ENCODE results near the gene BRAT1. TPM values are rescaled to one million over a fixed set of nuclear protein-coding genes. Genes with fewer than 3 reads are reported as not detected.
"Not testable (repeated sequence)": the region's sequence is repeated elsewhere in the genome, so short reads cannot be mapped to it uniquely, and the experiment has no call there.

The BRAT1 gene
- total RNA-seq, 2 donors from 2014 or later, result 42.1 to 42.7 TPM

DNA sequence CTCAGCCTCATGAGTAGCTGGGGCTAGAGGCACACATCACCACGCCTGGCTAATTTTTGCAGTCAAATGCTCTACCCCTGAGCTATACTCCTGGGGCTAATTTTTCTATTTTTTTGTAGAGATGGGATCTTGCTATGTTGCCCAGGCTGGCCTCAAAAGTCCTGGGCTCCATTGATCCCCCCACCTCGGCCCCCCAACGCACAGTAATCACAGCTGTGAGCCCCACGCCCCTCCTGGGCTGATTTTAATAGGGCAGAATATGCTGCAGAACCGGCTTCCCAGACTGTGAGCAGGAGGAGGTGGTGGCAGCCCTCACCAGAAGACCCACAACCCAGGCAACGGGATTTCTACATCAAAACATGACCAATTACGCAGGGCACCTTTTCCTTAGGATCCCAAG is 15.2 kb downstream of the BRAT1 start:
- 91 to 97% methylated on average over 4 to 7 of the region's 7 CpGs for WGBS, 2 experiments (ENCODE audit: insufficient coverage in 1 of 2, insufficient read length in 1 of 2)

DNA sequence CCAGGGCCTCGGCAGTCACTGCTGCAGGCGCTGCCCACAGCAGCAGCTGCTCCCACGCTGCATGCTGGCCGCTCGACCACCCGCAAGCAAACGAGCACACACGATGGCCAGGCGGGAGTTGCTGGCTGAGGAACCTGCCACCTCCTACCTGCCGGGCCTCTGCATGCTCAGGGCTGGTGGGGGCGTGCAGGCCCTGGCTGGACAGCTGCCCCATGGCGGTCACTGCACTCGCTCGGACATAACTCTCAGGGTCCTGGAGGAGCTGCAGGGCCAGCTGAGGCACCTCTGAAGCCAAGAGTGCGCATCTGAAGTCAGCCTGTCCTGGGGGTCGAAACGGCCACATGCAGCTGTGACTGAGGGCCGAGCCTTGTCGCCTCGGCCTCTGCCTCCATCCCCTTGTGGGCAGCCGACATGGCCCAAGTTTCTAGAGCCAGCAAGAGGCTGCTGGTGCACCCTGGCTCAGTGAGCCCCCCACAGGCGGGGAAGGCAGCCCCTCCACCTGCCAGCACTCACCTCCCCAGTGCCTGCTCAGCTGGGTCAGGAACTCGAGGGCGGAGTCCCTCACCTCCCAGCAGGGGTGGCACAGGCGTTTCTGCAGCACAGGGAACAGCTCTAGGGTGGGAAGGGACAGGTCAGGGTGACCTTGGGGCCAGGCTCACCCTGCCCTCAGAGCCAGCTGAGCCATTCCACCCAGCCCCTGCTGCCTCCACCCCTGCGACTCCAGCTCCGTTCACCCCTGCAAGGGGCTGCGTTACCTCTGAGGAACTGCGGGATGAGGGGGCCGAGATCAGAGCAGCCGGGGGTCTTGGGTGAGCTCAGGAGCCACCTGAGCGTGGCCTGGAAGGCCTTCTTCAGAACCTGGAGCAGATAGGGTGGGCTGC is 16.1 kb downstream of the BRAT1 start:
- Histone ChIP-seq H3K9me3 (ENCODE audit: control insufficient read depth, low read length) (no peaks in the 10 kb centered on the region), H3K4me3 (ENCODE audit: low read length) (no peak overlapping the region), H3K4me1 (ENCODE audit: control insufficient read depth, insufficient read depth, low read length) (no peaks in the 10 kb centered on the region), H3K36me3 (ENCODE audit: control insufficient read depth, insufficient read depth, low read length) (peaks cover 4% of the 10 kb centered on the region), H3K27ac (ENCODE audit: low read depth, low read length) (no peak overlapping the region), H3K27me3 (ENCODE audit: control insufficient read depth, insufficient read depth, low read length, poor library complexity, severe bottlenecking) (no peaks in the 10 kb centered on the region), H3K9ac (ENCODE audit: extremely low read depth, low read length, poor library complexity, severe bottlenecking) (no peak overlapping the region)
- Mint-ChIP-seq H3K9me3 (peaks cover 8% of the 10 kb centered on the region), H3K4me1 (no peaks in the 10 kb centered on the region), H3K4me3 (no peak overlapping the region), H3K27ac (no peak overlapping the region), H3K27me3 (ENCODE audit: insufficient read depth) (no peaks in the 10 kb centered on the region), H3K36me3 (ENCODE audit: low read depth) (peaks cover 32% of the 10 kb centered on the region)
- TF ChIP-seq, protein P1, sequence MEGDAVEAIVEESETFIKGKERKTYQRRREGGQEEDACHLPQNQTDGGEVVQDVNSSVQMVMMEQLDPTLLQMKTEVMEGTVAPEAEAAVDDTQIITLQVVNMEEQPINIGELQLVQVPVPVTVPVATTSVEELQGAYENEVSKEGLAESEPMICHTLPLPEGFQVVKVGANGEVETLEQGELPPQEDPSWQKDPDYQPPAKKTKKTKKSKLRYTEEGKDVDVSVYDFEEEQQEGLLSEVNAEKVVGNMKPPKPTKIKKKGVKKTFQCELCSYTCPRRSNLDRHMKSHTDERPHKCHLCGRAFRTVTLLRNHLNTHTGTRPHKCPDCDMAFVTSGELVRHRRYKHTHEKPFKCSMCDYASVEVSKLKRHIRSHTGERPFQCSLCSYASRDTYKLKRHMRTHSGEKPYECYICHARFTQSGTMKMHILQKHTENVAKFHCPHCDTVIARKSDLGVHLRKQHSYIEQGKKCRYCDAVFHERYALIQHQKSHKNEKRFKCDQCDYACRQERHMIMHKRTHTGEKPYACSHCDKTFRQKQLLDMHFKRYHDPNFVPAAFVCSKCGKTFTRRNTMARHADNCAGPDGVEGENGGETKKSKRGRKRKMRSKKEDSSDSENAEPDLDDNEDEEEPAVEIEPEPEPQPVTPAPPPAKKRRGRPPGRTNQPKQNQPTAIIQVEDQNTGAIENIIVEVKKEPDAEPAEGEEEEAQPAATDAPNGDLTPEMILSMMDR (conservative IDR thresholded peaks at IDR 0.05), result no peak
- DNase-seq, result peak; percentile 40
- 95 to 96% methylated on average over 20 to 32 of the region's 32 CpGs for WGBS, 2 experiments (ENCODE audit: insufficient coverage in 1 of 2, insufficient read length in 1 of 2)

More for the DNA sequence above, 15.2 kb downstream of the BRAT1 start:
- H3K9me3 Mint-ChIP-seq, result peaks cover 4% of the 10 kb centered on the region
- no peak overlapping the region for H3K4me3 Mint-ChIP-seq
- Histone ChIP-seq H3K4me1 (ENCODE audit: control insufficient read depth, insufficient read depth, low read length) (no peaks in the 10 kb centered on the region), H3K9ac (ENCODE audit: extremely low read depth, low read length, poor library complexity, severe bottlenecking) (no peak overlapping the region), H3K27me3 (ENCODE audit: control insufficient read depth, insufficient read depth, low read length, poor library complexity, severe bottlenecking) (no peaks in the 10 kb centered on the region), H3K27ac (ENCODE audit: low read depth, low read length) (no peak overlapping the region), H3K36me3 (ENCODE audit: control insufficient read depth, insufficient read depth, low read length) (peaks cover 10% of the 10 kb centered on the region), H3K9me3 (ENCODE audit: control insufficient read depth, low read length) (no peaks in the 10 kb centered on the region), H3K4me3 (ENCODE audit: low read length) (no peak overlapping the region)
- TF ChIP-seq, protein P1 (conservative IDR thresholded peaks at IDR 0.05), result no peak
- no peak for DNase-seq
- no peaks in the 10 kb centered on the region for H3K27me3 Mint-ChIP-seq (ENCODE audit: insufficient read depth)
- H3K4me1 Mint-ChIP-seq, result no peaks in the 10 kb centered on the region
- peaks cover 37% of the 10 kb centered on the region for H3K36me3 Mint-ChIP-seq (ENCODE audit: low read depth)
- no peak overlapping the region for H3K27ac Mint-ChIP-seq

DNA sequence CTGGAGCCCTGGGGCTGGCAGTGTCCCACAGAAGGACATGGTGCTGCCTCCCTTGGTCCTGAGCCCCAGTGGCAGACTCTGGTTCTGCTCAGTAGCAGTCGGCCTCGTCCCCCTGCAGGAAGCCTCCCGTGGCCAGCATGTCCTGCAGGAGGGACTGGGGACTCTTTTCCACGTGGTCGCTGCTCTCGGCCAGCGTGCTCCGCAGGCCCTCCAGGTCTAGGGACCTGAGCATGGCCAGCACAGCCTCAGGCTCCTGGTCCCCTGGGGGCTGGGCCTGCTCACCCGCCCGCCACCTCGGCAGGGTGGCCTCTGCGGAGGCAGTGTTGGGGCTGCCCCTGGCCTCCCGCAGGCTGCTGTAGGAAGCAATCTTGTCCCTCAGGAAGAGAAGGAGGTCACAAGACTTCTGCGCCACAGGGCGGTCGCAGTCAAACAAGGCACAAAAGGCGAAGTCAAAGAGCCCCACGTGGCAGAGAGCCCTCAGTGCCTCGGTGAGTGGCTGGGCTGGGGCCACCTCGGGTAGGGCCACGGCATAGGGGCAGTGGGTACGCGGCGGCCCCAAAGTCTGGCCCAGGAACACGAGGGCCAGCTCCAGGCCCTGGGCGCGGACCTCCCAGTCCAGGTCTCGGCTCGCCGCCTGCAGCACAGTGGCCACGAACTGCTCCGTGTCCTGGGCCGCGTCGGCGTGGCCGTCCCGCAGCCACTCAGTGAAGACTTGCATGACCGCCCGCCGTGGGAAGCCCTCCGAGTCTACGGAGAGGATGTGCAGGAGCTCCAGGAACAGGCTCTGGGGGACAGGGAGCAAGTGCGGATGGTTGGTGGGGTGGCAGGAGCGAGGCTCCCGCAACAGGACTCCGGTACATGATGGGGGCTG is 17.1 kb downstream of the BRAT1 start:
- no peak overlapping the region for H3K27ac ChIP-seq (ENCODE audit: low read depth, low read length)
- H3K9ac ChIP-seq (ENCODE audit: extremely low read depth, low read length, poor library complexity, severe bottlenecking), result no peak overlapping the region
- H3K4me1 ChIP-seq (ENCODE audit: control insufficient read depth, insufficient read depth, low read length), result no peaks in the 10 kb centered on the region
- no peaks in the 10 kb centered on the region for H3K27me3 ChIP-seq (ENCODE audit: control insufficient read depth, insufficient read depth, low read length, poor library complexity, severe bottlenecking)
- no peak overlapping the region for H3K4me3 ChIP-seq (ENCODE audit: low read length)
- 95% methylated on average over 33 to 47 of the region's 47 CpGs for WGBS, 2 experiments (ENCODE audit: insufficient coverage in 1 of 2, insufficient read length in 1 of 2)
- no peak overlapping the region for H3K27ac Mint-ChIP-seq
- no peaks in the 10 kb centered on the region for H3K4me1 Mint-ChIP-seq
- H3K36me3 ChIP-seq (ENCODE audit: control insufficient read depth, insufficient read depth, low read length), result peaks cover 2% of the 10 kb centered on the region
- DNase-seq, result peak; percentile 67
- TF ChIP-seq, protein P1 (conservative IDR thresholded peaks at IDR 0.05), result peak; percentile 49
- peaks cover 11% of the 10 kb centered on the region for H3K9me3 Mint-ChIP-seq
- no peaks in the 10 kb centered on the region for H3K9me3 ChIP-seq (ENCODE audit: control insufficient read depth, low read length)
- H3K27me3 Mint-ChIP-seq (ENCODE audit: insufficient read depth), result no peaks in the 10 kb centered on the region
- peaks cover 28% of the 10 kb centered on the region for H3K36me3 Mint-ChIP-seq (ENCODE audit: low read depth)
- H3K4me3 Mint-ChIP-seq, result no peak overlapping the region

DNA sequence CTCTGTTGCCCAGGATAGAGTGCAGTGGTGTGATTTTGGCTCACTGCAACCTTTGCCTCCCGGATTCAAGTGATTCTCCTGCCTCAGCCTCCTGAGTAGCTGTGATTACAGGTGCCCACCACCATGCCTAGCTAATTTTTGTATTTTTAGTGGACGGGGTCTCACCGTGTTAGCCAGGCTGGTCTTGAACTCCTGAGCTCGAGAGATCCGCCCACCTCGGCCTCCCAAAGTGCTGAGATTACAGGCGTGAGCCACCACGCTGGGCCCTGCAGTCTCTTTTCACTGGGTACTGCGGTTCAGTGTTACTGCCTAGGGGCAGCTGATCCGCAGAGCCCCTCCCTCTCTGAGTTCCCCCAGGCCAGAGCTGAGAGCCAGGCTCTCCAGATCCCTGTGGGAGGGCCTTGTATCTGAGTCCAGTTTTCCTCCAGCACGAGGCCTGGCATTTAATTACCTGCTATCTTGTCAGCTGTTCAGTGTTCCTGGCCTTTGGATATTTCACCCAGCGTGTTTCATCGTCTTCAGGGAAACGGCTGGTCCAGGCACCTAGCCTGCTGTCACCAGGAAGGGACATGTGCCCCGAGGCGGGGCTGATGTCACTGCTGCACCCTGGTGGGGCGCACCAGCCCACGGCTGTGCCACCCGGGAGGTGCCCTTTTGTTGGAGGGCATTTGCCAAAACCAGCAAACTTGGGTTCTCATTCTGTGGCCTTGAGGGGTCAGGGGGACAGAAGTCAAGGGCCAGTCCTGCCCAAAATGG is 19.3 kb downstream of the BRAT1 start:
- H3K4me1 Mint-ChIP-seq; H3K27ac ChIP-seq (ENCODE audit: low read depth, low read length); H3K27me3 ChIP-seq (ENCODE audit: control insufficient read depth, insufficient read depth, low read length, poor library complexity, severe bottlenecking); H3K4me3 ChIP-seq (ENCODE audit: low read length); H3K9me3 ChIP-seq (ENCODE audit: control insufficient read depth, low read length); H3K27me3 Mint-ChIP-seq (ENCODE audit: insufficient read depth); H3K9ac ChIP-seq (ENCODE audit: extremely low read depth, low read length, poor library complexity, severe bottlenecking); H3K4me1 ChIP-seq (ENCODE audit: control insufficient read depth, insufficient read depth, low read length); H3K36me3 ChIP-seq (ENCODE audit: control insufficient read depth, insufficient read depth, low read length); H3K27ac Mint-ChIP-seq; H3K4me3 Mint-ChIP-seq; DNase-seq: not testable (repeated sequence)
- Mint-ChIP-seq H3K9me3 (peaks cover 11% of the 10 kb centered on the region), H3K36me3 (ENCODE audit: low read depth) (peaks cover 24% of the 10 kb centered on the region)
- WGBS, 2 experiments (ENCODE audit: insufficient coverage in 1 of 2, insufficient read length in 1 of 2), result 92 to 94% methylated on average over 9 to 16 of the region's 19 CpGs

Measured in endodermal cell (in vitro differentiated cells).